H9 (cell line): ENCODE results near the gene CKLF. TPM values are rescaled to one million over a fixed set of nuclear protein-coding genes. Genes with fewer than 3 reads are reported as not detected.

Experiments
- DNase-seq: peaks from one replicate; pipeline ENCODE4 v3.0.0-alpha.2; 2017
- H2AFZ ChIP-seq: one replicate; pipeline ENCODE4 v1.6.1; 2013; ENCODE audit warnings: mild to moderate bottlenecking, low read length, control low read depth, moderate library complexity
- H2AK5ac ChIP-seq: 2 replicates; pipeline ENCODE4 v1.6.1; 2013; ENCODE audit warnings: low read length, control low read depth, mixed read lengths; ENCODE audit not compliant: insufficient read length
- H2BK120ac ChIP-seq: one replicate; pipeline ENCODE4 v1.6.1; 2013; ENCODE audit warnings: low read depth, mild to moderate bottlenecking, low read length, control low read depth, inconsistent platforms; ENCODE audit not compliant: poor library complexity, severe bottlenecking
- H2BK12ac ChIP-seq: 2 replicates; pipeline ENCODE4 v1.6.1; 2013; ENCODE audit warnings: low read length, control low read depth, mixed read lengths, low read depth; ENCODE audit not compliant: insufficient read length
- H2BK15ac ChIP-seq: 2 replicates; pipeline ENCODE4 v1.6.1; 2013; ENCODE audit warnings: low read depth, low read length, control low read depth
- H2BK20ac ChIP-seq: one replicate; pipeline ENCODE4 v1.6.1; 2013; ENCODE audit warnings: low read depth, mild to moderate bottlenecking, low read length, control low read depth, inconsistent platforms; ENCODE audit not compliant: poor library complexity, severe bottlenecking
- H2BK5ac ChIP-seq: 2 replicates; pipeline ENCODE4 v1.6.1; 2013; ENCODE audit warnings: low read length, control low read depth, mixed read lengths; ENCODE audit not compliant: insufficient read length
- H3K14ac ChIP-seq: 2 replicates; pipeline ENCODE4 v1.6.1; 2013; ENCODE audit warnings: low read length, control low read depth; ENCODE audit not compliant: insufficient read depth
- H3K18ac ChIP-seq: 2 replicates; pipeline ENCODE4 v1.6.1; 2013; ENCODE audit warnings: low read depth, mild to moderate bottlenecking, mixed read lengths, low read length, control low read depth; ENCODE audit not compliant: insufficient read length
- H3K23ac ChIP-seq: 2 replicates; pipeline ENCODE4 v1.6.1; 2013; ENCODE audit warnings: low read length, control low read depth, mixed read lengths, low read depth; ENCODE audit not compliant: insufficient read length
- H3K23me2 ChIP-seq: 2 replicates; pipeline ENCODE4 v1.6.1; 2013; ENCODE audit warnings: low read depth, mild to moderate bottlenecking, mixed read lengths, low read length, control low read depth; ENCODE audit not compliant: insufficient read length, poor library complexity, severe bottlenecking
- H3K27ac ChIP-seq: 2 replicates; pipeline ENCODE4 v1.5.1; 2013; ENCODE audit warnings: low read length, control low read depth, mixed read lengths, low read depth; ENCODE audit not compliant: insufficient read length
- H3K27me3 ChIP-seq: 2 replicates; pipeline ENCODE4 v1.6.1; 2013; ENCODE audit warnings: low read length, control low read depth, inconsistent platforms; ENCODE audit not compliant: insufficient read depth
- H3K4ac ChIP-seq: 2 replicates; pipeline ENCODE4 v1.6.1; 2013; ENCODE audit warnings: low read depth, mild to moderate bottlenecking, control low read depth, inconsistent platforms, low read length, moderate library complexity
- H3K4me1 ChIP-seq: 2 replicates; pipeline ENCODE4 v1.6.1; 2013; ENCODE audit warnings: low read length, control low read depth, inconsistent platforms; ENCODE audit not compliant: insufficient read depth
- H3K4me2 ChIP-seq: 2 replicates; pipeline ENCODE4 v1.6.1; 2013; ENCODE audit warnings: low read length, control low read depth, mixed read lengths; ENCODE audit not compliant: insufficient read length, insufficient read depth
- H3K56ac ChIP-seq: 2 replicates; pipeline ENCODE4 v1.6.1; 2013; ENCODE audit warnings: low read depth, mild to moderate bottlenecking, mixed read lengths, low read length, control low read depth; ENCODE audit not compliant: insufficient read length
- H3K79me1 ChIP-seq: 2 replicates; pipeline ENCODE4 v1.6.1; 2013; ENCODE audit warnings: low read depth, mild to moderate bottlenecking, moderate library complexity, low read length, control low read depth, inconsistent platforms; ENCODE audit not compliant: insufficient read depth, poor library complexity, severe bottlenecking
- H3K79me2 ChIP-seq: 2 replicates; pipeline ENCODE4 v1.6.1; 2013; ENCODE audit warnings: low read length, control low read depth, inconsistent platforms; ENCODE audit not compliant: insufficient read depth
- H3K9ac ChIP-seq: 2 replicates; pipeline ENCODE4 v1.6.1; 2013; ENCODE audit warnings: low read length, control low read depth, mixed read lengths; ENCODE audit not compliant: insufficient read length; ENCODE audit errors: extremely low read depth
- H3K9me3 ChIP-seq: one replicate; pipeline ENCODE4 v1.6.1; 2013; ENCODE audit warnings: low read depth, low read length, inconsistent platforms; ENCODE audit not compliant: control insufficient read depth
- H3T11ph ChIP-seq: one replicate; pipeline ENCODE4 v1.6.1; 2013; ENCODE audit warnings: mild to moderate bottlenecking, low read length, control low read depth, inconsistent platforms
- H4K20me1 ChIP-seq: one replicate; pipeline ENCODE4 v1.6.1; 2013; ENCODE audit not compliant: control insufficient read depth, insufficient read length, insufficient read depth
- H4K5ac ChIP-seq: 2 replicates; pipeline ENCODE4 v1.6.1; 2013; ENCODE audit warnings: low read depth, mild to moderate bottlenecking, mixed read lengths, low read length, control low read depth; ENCODE audit not compliant: insufficient read length
- H4K8ac ChIP-seq: replicated peaks from 2 replicates; pipeline ENCODE4 v1.6.1; 2013; ENCODE audit warnings: low read length, control low read depth, mixed read lengths, low read depth; ENCODE audit not compliant: insufficient read length
- H4K91ac ChIP-seq: 2 replicates; pipeline ENCODE4 v1.6.1; 2013; ENCODE audit warnings: low read depth, mild to moderate bottlenecking, moderate library complexity, mixed read lengths, low read length, control low read depth; ENCODE audit not compliant: insufficient read length
- H3K27ac Mint-ChIP-seq, 3 experiments: 2 replicates in 2 of 3; 3 replicates in 1 of 3; pipeline ENCODE4 v1.8.0; 2020 to 2021; ENCODE audit warnings: mixed read lengths in 3 of 3, mild to moderate bottlenecking in 1 of 3, moderate library complexity in 1 of 3
- H3K27me3 Mint-ChIP-seq: 2 replicates; pipeline ENCODE4 v1.8.0; 2021; ENCODE audit warnings: low read depth, mild to moderate bottlenecking, moderate library complexity, mixed read lengths
- H3K36me3 Mint-ChIP-seq, 3 experiments: 2 replicates in 2 of 3; 3 replicates in 1 of 3; pipeline ENCODE4 v1.8.0; 2020 to 2021; ENCODE audit warnings: low read depth in 3 of 3, mixed read lengths in 3 of 3; ENCODE audit not compliant: insufficient read depth in 1 of 3
- H3K4me1 Mint-ChIP-seq, 2 experiments: 2 replicates each; pipeline ENCODE4 v1.8.0; 2020; ENCODE audit warnings: mixed read lengths in 2 of 2
- H3K4me3 Mint-ChIP-seq, 2 experiments: 2 replicates in 1 of 2; 3 replicates in 1 of 2; pipeline ENCODE4 v1.8.0; 2020 to 2021; ENCODE audit warnings: mild to moderate bottlenecking in 2 of 2, mixed read lengths in 2 of 2, moderate library complexity in 1 of 2
- H3K9me3 Mint-ChIP-seq, 2 experiments: 2 replicates in 1 of 2; 3 replicates in 1 of 2; pipeline ENCODE4 v1.8.0; 2020; ENCODE audit warnings: mild to moderate bottlenecking in 2 of 2, mixed read lengths in 2 of 2, moderate library complexity in 1 of 2
- CTCF ChIP-seq: fragments of 200-600 bp; sonication (generic); conservative IDR thresholded peaks from 3 replicates; pipeline ENCODE4 v1.8.0; 2021; ENCODE audit warnings: antibody characterized with exemption, mild to moderate bottlenecking
- WGBS: extraction: QIAGEN DNeasy Blood & Tissue Kit; methylation state at CpG from one replicate; pipeline ENCODE4 v1.1.7; 2013; ENCODE audit warnings: missing lambda C conversion rate, low lambda C conversion rate, mixed read lengths; ENCODE audit not compliant: insufficient read length; ENCODE audit errors: extremely low coverage; 5-methylcytosine and 5-hydroxymethylcytosine counted together
- total RNA-seq: library from RNA; stranded (reverse); gene quantifications from 2 replicates; pipeline ENCODE4 v1.2.1, GENCODE V29; 2021

Gene CKLF
- total RNA-seq, 1 experiment from 2014 or later, result 23.1 TPM

GRCh38 chr16:66554495-66554894 lies 2.1 kb downstream of the CKLF start:
- no peak overlapping the region for H3K27ac Mint-ChIP-seq
- H3K27me3 Mint-ChIP-seq, result peaks cover 19% of the 10 kb centered on the region
- no peak overlapping the region for H3K4me2 ChIP-seq

More at GRCh38 chr16:66554495-66554894, 2.1 kb downstream of the CKLF start:
- H2BK20ac ChIP-seq, result no peak overlapping the region
- no peaks in the 10 kb centered on the region for H3K79me1 ChIP-seq
- H4K8ac ChIP-seq, result no peak overlapping the region
- peaks cover 7% of the 10 kb centered on the region for H3K23me2 ChIP-seq
- Mint-ChIP-seq H3K4me3 (no peak overlapping the region), H3K9me3 (peaks cover 3 to 5% of the 10 kb centered on the region in 2 experiments; a peak in 2 of 5 replicates), H3K4me1 (peaks cover 7 to 15% of the 10 kb centered on the region in 2 experiments), H3K36me3 (peaks cover 0 to 11% (median 2%) of the 10 kb centered on the region in 3 experiments; a peak in 4 of 7 replicates)
- no peaks in the 10 kb centered on the region for H3K4me1 ChIP-seq
- no peaks in the 10 kb centered on the region for H3K9me3 ChIP-seq
- no peak overlapping the region for H2BK5ac ChIP-seq
- no peaks in the 10 kb centered on the region for H3K79me2 ChIP-seq
- no peak overlapping the region for H2BK120ac ChIP-seq
- no peaks in the 10 kb centered on the region; the same call in 1 of the 2 replicates for H3K27me3 ChIP-seq
- no peak overlapping the region for H3K4ac ChIP-seq
- no peak overlapping the region for H3K18ac ChIP-seq
- no peak overlapping the region for H3K56ac ChIP-seq
- H4K20me1 ChIP-seq, result peaks cover 3% of the 10 kb centered on the region
- H2AK5ac ChIP-seq, result no peak overlapping the region
- H3K9ac ChIP-seq, result no peak overlapping the region
- H3T11ph ChIP-seq, result no peak overlapping the region
- no peak overlapping the region for H4K5ac ChIP-seq
- WGBS, result no CpG with 5 or more reads among the region's 6 CpGs
- H4K91ac ChIP-seq, result no peak overlapping the region
- H3K23ac ChIP-seq, result no peak overlapping the region
- DNase-seq, result no peak
- H2BK15ac ChIP-seq, result no peak overlapping the region
- H3K14ac ChIP-seq, result no peak overlapping the region
- TF ChIP-seq CTCF, result no peak
- H2BK12ac ChIP-seq, result no peak overlapping the region
- no peak overlapping the region for H2AFZ ChIP-seq
- no peak overlapping the region for H3K27ac ChIP-seq
